H7 (cell line): Measurements from ENCODE around the gene PCID2. TPM values are rescaled to one million over a fixed set of nuclear protein-coding genes. Genes with fewer than 3 reads are reported as not detected.
A peak's percentile ranks its signal among the peaks of the same experiment; 100 is the strongest.

Experiments used
- DNase-seq: peaks from one replicate; pipeline ENCODE4 v3.0.0; 2012
- H3K27me3 ChIP-seq: 2 replicates; pipeline ENCODE4 v1.6.0; 2011; ENCODE audit warnings: mild to moderate bottlenecking, low read length; ENCODE audit not compliant: control insufficient read depth, insufficient read depth
- H3K36me3 ChIP-seq: replicated peaks from 2 replicates; pipeline ENCODE4 v1.5.1; 2011; ENCODE audit warnings: low read length; ENCODE audit not compliant: control insufficient read depth, insufficient read depth
- H3K4me3 ChIP-seq: 2 replicates; pipeline ENCODE4 v1.5.1; 2011; ENCODE audit warnings: low read depth, mild to moderate bottlenecking, control low read depth, low read length, moderate library complexity; ENCODE audit not compliant: insufficient read depth
- total RNA-seq: library from RNA; depleted of rRNA; stranded (reverse); fragments of >200 nt; shearing (Covaris generic); gene quantifications from 2 replicates; pipeline ENCODE4 v1.2.3, GENCODE V29; 2014

Gene PCID2
- total RNA-seq, 1 experiment from 2014 or later: 82.1 TPM

GRCh38 chr13:113186061-113186900 lies 22.2 kb downstream of the PCID2 start:
- DNase-seq: no peak
- Histone ChIP-seq H3K27me3 (no peaks in the 10 kb centered on the region), H3K36me3 (peaks cover 30% of the 10 kb centered on the region), H3K4me3 (no peak overlapping the region)

GRCh38 chr13:113184568-113185440 lies 23.7 kb downstream of the PCID2 start:
- no peak for DNase-seq
- Histone ChIP-seq H3K27me3 (no peaks in the 10 kb centered on the region), H3K36me3 (peaks cover 35% of the 10 kb centered on the region)

GRCh38 chr13:113183450-113184129 lies 24.9 kb downstream of the PCID2 start:
- H3K27me3 ChIP-seq: no peaks in the 10 kb centered on the region
- no peak for DNase-seq
- no peak overlapping the region for H3K4me3 ChIP-seq
- H3K36me3 ChIP-seq: peaks cover 40% of the 10 kb centered on the region

More at GRCh38 chr13:113184568-113185440, 23.7 kb downstream of the PCID2 start:
- no peak overlapping the region for H3K4me3 ChIP-seq

- H3K27me3 ChIP-seq: no peaks in the 10 kb centered on the region
- no peak for DNase-seq
- peaks cover 43% of the 10 kb centered on the region for H3K36me3 ChIP-seq
- H3K4me3 ChIP-seq: no peak overlapping the region
Measured at GRCh38 chr13:113182046-113182445, 26.4 kb downstream of the PCID2 start.

GRCh38 chr13:113179374-113180230 lies 28.9 kb downstream of the PCID2 start:
- no peak overlapping the region for H3K4me3 ChIP-seq
- H3K36me3 ChIP-seq: peaks cover 44% of the 10 kb centered on the region
- DNase-seq: peak; percentile 81
- H3K27me3 ChIP-seq: no peaks in the 10 kb centered on the region

- H3K4me3 ChIP-seq: no peak overlapping the region
- DNase-seq: no peak
Measured at GRCh38 chr13:113178896-113179167, 29.6 kb downstream of the PCID2 start.

GRCh38 chr13:113178070-113178895 lies 30.2 kb downstream of the PCID2 start:
- DNase-seq: no peak
- H3K36me3 ChIP-seq: peaks cover 39% of the 10 kb centered on the region
- H3K4me3 ChIP-seq: no peak overlapping the region
- H3K27me3 ChIP-seq: no peaks in the 10 kb centered on the region

More at GRCh38 chr13:113178896-113179167, 29.6 kb downstream of the PCID2 start:
- Histone ChIP-seq H3K36me3 (peaks cover 42% of the 10 kb centered on the region), H3K27me3 (no peaks in the 10 kb centered on the region)

GRCh38 chr13:113176822-113177221 lies 31.6 kb downstream of the PCID2 start:
- peaks cover 38% of the 10 kb centered on the region for H3K36me3 ChIP-seq

GRCh38 chr13:113176280-113176679 lies 32.2 kb downstream of the PCID2 start:
- H3K27me3 ChIP-seq: no peaks in the 10 kb centered on the region
- no peak overlapping the region for H3K4me3 ChIP-seq
- peaks cover 36% of the 10 kb centered on the region for H3K36me3 ChIP-seq
- no peak for DNase-seq

More at GRCh38 chr13:113176822-113177221, 31.6 kb downstream of the PCID2 start:
- DNase-seq: no peak
- no peaks in the 10 kb centered on the region for H3K27me3 ChIP-seq
- no peak overlapping the region for H3K4me3 ChIP-seq

GRCh38 chr13:113172419-113172926 lies 36.0 kb downstream of the PCID2 start:
- no peak for DNase-seq
- no peaks in the 10 kb centered on the region for H3K27me3 ChIP-seq
- H3K4me3 ChIP-seq: no peak overlapping the region
- peaks cover 14% of the 10 kb centered on the region for H3K36me3 ChIP-seq

- no peak overlapping the region for H3K4me3 ChIP-seq
- no peak for DNase-seq
- H3K27me3 ChIP-seq: no peaks in the 10 kb centered on the region
- H3K36me3 ChIP-seq: peaks cover 11% of the 10 kb centered on the region
Measured at GRCh38 chr13:113171250-113172125, 37.0 kb downstream of the PCID2 start.

GRCh38 chr13:113170511-113170910 lies 38.0 kb downstream of the PCID2 start:
- Histone ChIP-seq H3K36me3 (peaks cover 9% of the 10 kb centered on the region), H3K4me3 (no peak overlapping the region), H3K27me3 (no peaks in the 10 kb centered on the region)
- no peak for DNase-seq
